Measurements from ENCODE around the gene PIK3CA.

- TF ChIP-seq CTCF (IDR thresholded peaks at IDR 0.05) (no peak), POLR2AphosphoS5 (IDR thresholded peaks at IDR 0.05) (no peak)
Observed at GRCh38 chr3:179181993-179182551, 33.9 kb downstream of the PIK3CA start.
